Transverse colon (tissue), 4 donors: ENCODE results near the gene LEMD3. TPM values are rescaled to one million over a fixed set of nuclear protein-coding genes. Genes with fewer than 3 reads are reported as not detected.

Experiments
- DNase-seq: peaks from one replicate; pipeline ENCODE4 v3.0.0-alpha.2; 2019
- H3K27ac ChIP-seq, 4 donors: fragments of 200-600 bp; sonication (generic); 2 replicates each; pipeline ENCODE4 v1.5.1; 2016 to 2018; ENCODE audit warnings: inconsistent platforms in 4 of 4
- H3K27me3 ChIP-seq: fragments of 200-600 bp; sonication (generic); 2 replicates; pipeline ENCODE4 v1.5.1; 2017; ENCODE audit warnings: inconsistent platforms
- H3K36me3 ChIP-seq, 4 donors: fragments of 200-600 bp; sonication (generic); 2 replicates each; pipeline ENCODE4 v1.5.1; 2017 to 2019; ENCODE audit warnings: inconsistent platforms in 4 of 4
- H3K4me1 ChIP-seq, 4 donors: fragments of 200-600 bp; sonication (generic); 2 replicates each; pipeline ENCODE4 v1.5.1; 2017 to 2020; ENCODE audit warnings: inconsistent platforms in 4 of 4
- H3K4me3 ChIP-seq, 4 donors: fragments of 200-600 bp; sonication (generic); 1 replicate in 1 of 4; 2 replicates in 3 of 4; pipeline versions ENCODE4 v1.5.1 to v1.6.1; 2017 to 2019; ENCODE audit warnings: inconsistent platforms in 4 of 4
- H3K9me3 ChIP-seq, 2 donors: fragments of 200-600 bp; sonication (generic); 2 replicates each; pipeline ENCODE4 v1.5.1; 2017 to 2019; ENCODE audit warnings: inconsistent platforms in 2 of 2
- CTCF ChIP-seq, 5 experiments: fragments of 200-600 bp in 3 of 5; fragments of 450-650 bp in 2 of 5; sonication (generic) in 3 of 5; IDR thresholded peaks; 1 replicate in 2 of 5; 2 replicates in 3 of 5; pipeline ENCODE4 v1.5.1; 2016 to 2017; ENCODE audit warnings: antibody characterized with exemption in 5 of 5, inconsistent platforms in 3 of 5, mild to moderate bottlenecking in 2 of 5, moderate library complexity in 1 of 5
- EP300 ChIP-seq: sonication (generic); formaldehyde crosslinking; IDR thresholded peaks from one replicate; pipeline ENCODE4 v1.6.1; 2017; ENCODE audit warnings: antibody characterized with exemption, low read depth
- POLR2A ChIP-seq: fragments of 450-650 bp; IDR thresholded peaks from one replicate; pipeline ENCODE4 v1.6.1; 2016; ENCODE audit warnings: antibody characterized with exemption, mild to moderate bottlenecking, moderate library complexity
- POLR2AphosphoS5 ChIP-seq, 3 donors: sonication (generic); formaldehyde crosslinking; IDR thresholded peaks; one replicate each; pipeline ENCODE4 v1.6.1; 2016; ENCODE audit warnings: antibody characterized with exemption in 3 of 3
- WGBS, 2 donors: methylation state at CpG; one replicate each; pipeline ENCODE4 v1.1.5; 2018; ENCODE audit warnings: low coverage in 1 of 2; 5-methylcytosine and 5-hydroxymethylcytosine counted together
- in situ Hi-C, 4 donors: fragments of 200-750 bp; cut with MboI; loops; one replicate each; pipeline versions ENCODE4 v1.15.0 to v1.15.1; 2017; ENCODE audit warnings: low sequenced_read_pairs in 3 of 4, low pct_ligation_motif_present in 1 of 4, low pct_unique_long_range_greater_than_20kb in 1 of 4
- intact Hi-C: fragments of 100-400 bp; cut with DNase I; formaldehyde crosslinking; loops from one replicate; pipeline ENCODE4 v1.15.1; 2023; ENCODE audit warnings: low total_unique reads
- total RNA-seq, 4 donors: library from RNA; depleted of rRNA; stranded (reverse); fragments of >200 nt; gene quantifications; one replicate each; pipeline ENCODE4 v1.1.0, GENCODE V29; 2016

Gene LEMD3
- total RNA-seq, 4 donors from 2014 or later = 45.2 to 159 (median 63.0) TPM

GRCh38 chr12:65274602-65275272, 105.4 kb downstream of the LEMD3 start:
- Histone ChIP-seq H3K36me3 (no peaks in the 10 kb centered on the region), H3K4me3 (no peak overlapping the region), H3K4me1 (peaks cover 0 to 10% (median 8%) of the 10 kb centered on the region in 4 donors), H3K27ac (no peak overlapping the region), H3K9me3 (no peaks in the 10 kb centered on the region), H3K27me3 (peaks cover 29% of the 10 kb centered on the region)
- in situ Hi-C loops = no loop called here
- WGBS, 2 donors = 88 to 92% methylated on average over 7 of the region's 7 CpGs
- DNase-seq = no peak
- no peak for TF ChIP-seq POLR2A
- TF ChIP-seq CTCF (IDR thresholded peaks at IDR 0.05) = no peak
- no peak for TF ChIP-seq EP300
- no peak for TF ChIP-seq POLR2AphosphoS5 (IDR thresholded peaks at IDR 0.05)
- intact Hi-C loops = no loop called here

GRCh38 chr12:65275627-65276026, 106.2 kb downstream of the LEMD3 start:
- in situ Hi-C loops (no loop called here), intact Hi-C loops (no loop called here)

GRCh38 chr12:65276916-65277530, 107.6 kb downstream of the LEMD3 start:
- no peak for TF ChIP-seq EP300
- no peak for TF ChIP-seq POLR2A
- no peak for TF ChIP-seq CTCF (IDR thresholded peaks at IDR 0.05)
- TF ChIP-seq POLR2AphosphoS5 (IDR thresholded peaks at IDR 0.05) = no peak
- H3K9me3 ChIP-seq = no peaks in the 10 kb centered on the region
- no peaks in the 10 kb centered on the region for H3K36me3 ChIP-seq
- WGBS, 2 donors = 60 to 70% methylated on average over 3 of the region's 3 CpGs
- H3K27me3 ChIP-seq = peaks cover 41% of the 10 kb centered on the region
- peaks cover 0 to 10% (median 8%) of the 10 kb centered on the region in 4 donors for H3K4me1 ChIP-seq
- intact Hi-C loops (no loop called here), in situ Hi-C loops (no loop called here)
- no peak for DNase-seq
- no peak overlapping the region for H3K4me3 ChIP-seq
- no peak overlapping the region for H3K27ac ChIP-seq

More at GRCh38 chr12:65275627-65276026, 106.2 kb downstream of the LEMD3 start:
- WGBS, 2 donors = 93% methylated on average over 3 of the region's 3 CpGs; no CpG with 5 or more reads in 1 of the 2 donors
- Histone ChIP-seq H3K9me3 (no peaks in the 10 kb centered on the region), H3K4me3 (no peak overlapping the region), H3K4me1 (peaks cover 0 to 10% (median 8%) of the 10 kb centered on the region in 4 donors), H3K27me3 (peaks cover 38% of the 10 kb centered on the region), H3K36me3 (no peaks in the 10 kb centered on the region), H3K27ac (no peak overlapping the region)
- TF ChIP-seq POLR2AphosphoS5 (IDR thresholded peaks at IDR 0.05) = no peak
- TF ChIP-seq POLR2A = no peak
- no peak for TF ChIP-seq EP300
- DNase-seq = no peak

GRCh38 chr12:65277994-65278575, 108.7 kb downstream of the LEMD3 start:
- Histone ChIP-seq H3K4me3 (peak overlapping the region; percentile 52 to 69 (median 64)), H3K4me1 (peaks cover 0 to 10% (median 8%) of the 10 kb centered on the region in 4 donors), H3K36me3 (no peaks in the 10 kb centered on the region), H3K9me3 (no peaks in the 10 kb centered on the region), H3K27ac (peak overlapping the region; percentile 83 to 91 (median 90)), H3K27me3 (peaks cover 41% of the 10 kb centered on the region)
- no peak for TF ChIP-seq POLR2AphosphoS5 (IDR thresholded peaks at IDR 0.05)
- TF ChIP-seq POLR2A = no peak
- TF ChIP-seq CTCF (IDR thresholded peaks at IDR 0.05) = no peak
- no peak for TF ChIP-seq EP300
- DNase-seq = no peak
- 24 to 41% methylated on average over 5 to 23 of the region's 23 CpGs for WGBS, 2 donors
- intact Hi-C loops (no loop called here), in situ Hi-C loops (no loop called here)
